Activated CD8-positive, alpha-beta T cell treated with anti-CD3 and anti-CD28 coated beads for 36 hours (primary cell): ENCODE measurements around the gene KCNJ10. TPM values are rescaled to one million over a fixed set of nuclear protein-coding genes. Genes with fewer than 3 reads are reported as not detected.

ENCODE experiments used
- ATAC-seq: fragments of 200-7000 bp; cut with Tn5 transposase; one replicate; pipeline ENCODE4 v1.10.0; 2021; ENCODE audit warnings: mild to moderate bottlenecking, moderate library complexity
- CTCF ChIA-PET: fragments of 350-600 bp; sonication (Branson Sonifier 250); formaldehyde crosslinking; loops from one replicate; lab custom pipeline; 2021; ENCODE audit warnings: antibody characterized with exemption; lab: Charles Lee
- POLR2A ChIA-PET: fragments of 350-600 bp; sonication (Branson Sonifier 250); formaldehyde crosslinking; loops from one replicate; lab custom pipeline; 2021; ENCODE audit warnings: antibody characterized with exemption; lab: Charles Lee
- DNase-seq: peaks from one replicate; pipeline ENCODE4 v3.0.0-alpha.2; 2020
- H3K27ac Mint-ChIP-seq: one replicate; pipeline ENCODE4 v1.8.0; 2021; ENCODE audit warnings: mild to moderate bottlenecking, mixed read lengths
- H3K27me3 Mint-ChIP-seq: one replicate; pipeline ENCODE4 v1.8.0; 2021; ENCODE audit warnings: mixed read lengths
- H3K36me3 Mint-ChIP-seq: one replicate; pipeline ENCODE4 v1.8.0; 2021; ENCODE audit warnings: low read depth, mixed read lengths
- H3K4me1 Mint-ChIP-seq: one replicate; pipeline ENCODE4 v1.8.0; 2021; ENCODE audit warnings: low read depth, mixed read lengths
- H3K4me3 Mint-ChIP-seq: one replicate; pipeline ENCODE4 v1.8.0; 2021; ENCODE audit warnings: mild to moderate bottlenecking, moderate library complexity, mixed read lengths
- H3K9me3 Mint-ChIP-seq: one replicate; pipeline ENCODE4 v1.8.0; 2021; ENCODE audit warnings: mixed read lengths
- CTCF ChIP-seq: fragments of 200-600 bp; IDR thresholded peaks from one replicate; pipeline ENCODE4 v1.8.0; 2022; ENCODE audit warnings: antibody characterized with exemption, mild to moderate bottlenecking
- intact Hi-C: fragments of 100-400 bp; cut with micrococcal nuclease; formaldehyde crosslinking; loops from one replicate; pipeline ENCODE4 v1.10.0; 2022
- total RNA-seq, 2 experiments: library from RNA; stranded (reverse); gene quantifications; one replicate each; pipeline ENCODE4 v1.2.3, GENCODE V29; 2021

The KCNJ10 gene
- total RNA-seq, 2 experiments from 2014 or later, result 0.14 to 0.29 TPM

- POLR2A ChIA-PET, result interaction anchor here (1.3 to 1.4 kb wide), 2 partner anchors 29 to 31 kb away, joined by 3 to 4 read pairs; partner anchors contain the start of gene TAGLN2
- no peak for DNase-seq
- TF ChIP-seq CTCF, result no peak
- Mint-ChIP-seq H3K27me3 (peaks cover 10% of the 10 kb centered on the region), H3K9me3 (no peaks in the 10 kb centered on the region), H3K4me1 (peaks cover 2% of the 10 kb centered on the region), H3K36me3 (no peaks in the 10 kb centered on the region), H3K4me3 (no peak within 1 kb of the TSS), H3K27ac (no peak within 1 kb of the TSS)
- ATAC-seq, result no peak
- intact Hi-C loops, result no loop called here
- CTCF ChIA-PET, result interaction anchor here (0.9 to 8.4 kb wide), 5 partner anchors 8 to 740 kb away, joined by 3 to 70 read pairs (median 3); no protein-coding TSS in a partner anchor
Observed at GRCh38 chr1:159953536-159954515, 116.1 kb downstream of the KCNJ10 start, which contains the start of gene SLAMF9. Gene SLAMF9, minus strand, starts transcription at chr1:159954237. Its CDS starts 100 bp downstream, at chr1:159954137.

- Mint-ChIP-seq H3K4me1 (no peaks in the 10 kb centered on the region), H3K27me3 (peaks cover 10% of the 10 kb centered on the region), H3K36me3 (no peaks in the 10 kb centered on the region), H3K9me3 (no peaks in the 10 kb centered on the region), H3K4me3 (no peak overlapping the region), H3K27ac (no peak overlapping the region)
- POLR2A ChIA-PET, result interaction anchor here (1.3 to 1.4 kb wide), 2 partner anchors 28 to 30 kb away, joined by 3 to 4 read pairs; partner anchors contain the start of gene TAGLN2
- intact Hi-C loops, result no loop called here
- TF ChIP-seq CTCF, result no peak
- CTCF ChIA-PET, result interaction anchor here (0.9 to 8.4 kb wide), 3 partner anchors 54 to 739 kb away, joined by 3 to 70 read pairs (median 3); no protein-coding TSS in a partner anchor
- ATAC-seq, result no peak
- no peak for DNase-seq
Observed at GRCh38 chr1:159952932-159953331, 117.0 kb downstream of the KCNJ10 start.

- no peak for ATAC-seq
- H3K4me3 Mint-ChIP-seq, result no peak overlapping the region
- H3K27me3 Mint-ChIP-seq, result peaks cover 10% of the 10 kb centered on the region
- no peak for TF ChIP-seq CTCF
- intact Hi-C loops, result no loop called here
- no peak overlapping the region for H3K27ac Mint-ChIP-seq
- ChIA-PET POLR2A (interaction anchor here (1.2 kb wide), 1 partner anchor 127 kb away, joined by 4 read pairs; no protein-coding TSS in a partner anchor), CTCF (interaction anchor here (1.6 to 8.4 kb wide), 2 partner anchors 14 to 56 kb away, joined by 4 to 70 read pairs; no protein-coding TSS in a partner anchor)
- no peaks in the 10 kb centered on the region for H3K36me3 Mint-ChIP-seq
- no peak for DNase-seq
- no peaks in the 10 kb centered on the region for H3K4me1 Mint-ChIP-seq
- no peaks in the 10 kb centered on the region for H3K9me3 Mint-ChIP-seq
Observed at GRCh38 chr1:159951551-159951950, 118.4 kb downstream of the KCNJ10 start.

- Mint-ChIP-seq H3K4me1 (no peaks in the 10 kb centered on the region), H3K4me3 (no peak overlapping the region), H3K36me3 (no peaks in the 10 kb centered on the region), H3K9me3 (no peaks in the 10 kb centered on the region), H3K27ac (no peak overlapping the region), H3K27me3 (peaks cover 8% of the 10 kb centered on the region)
- ATAC-seq (no peak), DNase-seq (no peak)
- ChIA-PET CTCF (interaction anchor here (1.6 to 8.4 kb wide), 2 partner anchors 13 to 56 kb away, joined by 4 to 70 read pairs; no protein-coding TSS in a partner anchor), POLR2A (no interaction called here)
- intact Hi-C loops, result no loop called here
- TF ChIP-seq CTCF, result no peak
Observed at GRCh38 chr1:159951016-159951415, 118.9 kb downstream of the KCNJ10 start.
